ENCODE results near the gene BAHCC1. TPM values are rescaled to one million over a fixed set of nuclear protein-coding genes. Genes with fewer than 3 reads are reported as not detected.

Gene BAHCC1
- total and polyA plus RNA-seq, 10 of the 15 experiments (the other 5 are each of a cell fraction or from before 2014, with no cell fraction given) = 0.03 to 0.14 (median 0.11) TPM; not detected in 6

DNA sequence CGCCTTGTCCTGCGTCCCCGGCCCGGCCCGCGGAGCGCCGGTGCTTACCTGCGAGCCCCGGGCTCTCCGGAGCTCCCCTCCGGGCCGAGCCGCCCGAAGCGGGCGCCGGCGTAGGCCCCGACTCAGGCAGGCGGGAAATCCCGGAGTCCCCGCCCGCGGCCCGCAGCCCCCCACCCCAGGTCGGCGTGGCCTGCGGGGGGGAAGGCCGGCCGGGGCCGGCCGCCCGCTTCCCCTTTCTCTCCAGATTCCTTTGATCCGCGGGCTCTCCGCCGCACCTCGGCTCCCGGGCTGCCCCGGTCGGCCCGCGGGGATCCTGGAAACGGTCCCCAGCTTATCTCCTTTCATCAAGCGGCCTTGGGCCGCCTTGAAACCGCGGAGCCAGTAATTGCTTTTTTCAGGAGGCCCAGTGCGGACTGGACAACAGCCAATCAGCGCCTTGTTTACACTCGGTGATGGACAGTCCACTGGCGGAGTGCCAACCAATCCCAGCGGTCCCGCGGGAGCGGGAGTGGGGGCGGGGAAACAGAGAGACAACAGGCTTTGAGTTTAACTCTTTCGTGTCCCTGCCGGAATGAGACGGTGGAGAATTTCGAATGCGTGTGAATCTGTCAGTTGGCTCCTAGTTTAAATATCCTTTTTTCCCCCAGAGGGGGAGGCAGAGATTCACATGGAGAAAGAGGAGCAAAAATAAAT lies 1.4 kb upstream of the BAHCC1 start (continued):
- TF ChIP-seq, protein P1, sequence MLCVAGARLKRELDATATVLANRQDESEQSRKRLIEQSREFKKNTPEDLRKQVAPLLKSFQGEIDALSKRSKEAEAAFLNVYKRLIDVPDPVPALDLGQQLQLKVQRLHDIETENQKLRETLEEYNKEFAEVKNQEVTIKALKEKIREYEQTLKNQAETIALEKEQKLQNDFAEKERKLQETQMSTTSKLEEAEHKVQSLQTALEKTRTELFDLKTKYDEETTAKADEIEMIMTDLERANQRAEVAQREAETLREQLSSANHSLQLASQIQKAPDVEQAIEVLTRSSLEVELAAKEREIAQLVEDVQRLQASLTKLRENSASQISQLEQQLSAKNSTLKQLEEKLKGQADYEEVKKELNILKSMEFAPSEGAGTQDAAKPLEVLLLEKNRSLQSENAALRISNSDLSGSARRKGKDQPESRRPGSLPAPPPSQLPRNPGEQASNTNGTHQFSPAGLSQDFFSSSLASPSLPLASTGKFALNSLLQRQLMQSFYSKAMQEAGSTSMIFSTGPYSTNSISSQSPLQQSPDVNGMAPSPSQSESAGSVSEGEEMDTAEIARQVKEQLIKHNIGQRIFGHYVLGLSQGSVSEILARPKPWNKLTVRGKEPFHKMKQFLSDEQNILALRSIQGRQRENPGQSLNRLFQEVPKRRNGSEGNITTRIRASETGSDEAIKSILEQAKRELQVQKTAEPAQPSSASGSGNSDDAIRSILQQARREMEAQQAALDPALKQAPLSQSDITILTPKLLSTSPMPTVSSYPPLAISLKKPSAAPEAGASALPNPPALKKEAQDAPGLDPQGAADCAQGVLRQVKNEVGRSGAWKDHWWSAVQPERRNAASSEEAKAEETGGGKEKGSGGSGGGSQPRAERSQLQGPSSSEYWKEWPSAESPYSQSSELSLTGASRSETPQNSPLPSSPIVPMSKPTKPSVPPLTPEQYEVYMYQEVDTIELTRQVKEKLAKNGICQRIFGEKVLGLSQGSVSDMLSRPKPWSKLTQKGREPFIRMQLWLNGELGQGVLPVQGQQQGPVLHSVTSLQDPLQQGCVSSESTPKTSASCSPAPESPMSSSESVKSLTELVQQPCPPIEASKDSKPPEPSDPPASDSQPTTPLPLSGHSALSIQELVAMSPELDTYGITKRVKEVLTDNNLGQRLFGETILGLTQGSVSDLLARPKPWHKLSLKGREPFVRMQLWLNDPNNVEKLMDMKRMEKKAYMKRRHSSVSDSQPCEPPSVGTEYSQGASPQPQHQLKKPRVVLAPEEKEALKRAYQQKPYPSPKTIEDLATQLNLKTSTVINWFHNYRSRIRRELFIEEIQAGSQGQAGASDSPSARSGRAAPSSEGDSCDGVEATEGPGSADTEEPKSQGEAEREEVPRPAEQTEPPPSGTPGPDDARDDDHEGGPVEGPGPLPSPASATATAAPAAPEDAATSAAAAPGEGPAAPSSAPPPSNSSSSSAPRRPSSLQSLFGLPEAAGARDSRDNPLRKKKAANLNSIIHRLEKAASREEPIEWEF (IDR thresholded peaks at IDR 0.05; ENCODE audit: insufficient replicate concordance, low read depth, low read length) = no peak
- TF ChIP-seq ESRRA (IDR thresholded peaks at IDR 0.05; ENCODE audit: low read length) (no peak), SMAD1 (IDR thresholded peaks at IDR 0.05; ENCODE audit: low read depth, partially characterized antibody) (peak; percentile 94), PML (IDR thresholded peaks at IDR 0.05; ENCODE audit: low read length) (0 out of 2 replicates have a peak, but pooled peaks have one; percentile 24), RELA (IDR thresholded peaks at IDR 0.05; ENCODE audit: borderline replicate concordance, partially characterized antibody) (no peak), SIX5 (IDR thresholded peaks at IDR 0.05; ENCODE audit: low read depth, low read length, severe bottlenecking) (no peak), BRCA1 (IDR thresholded peaks at IDR 0.05; ENCODE audit: low read depth, low read length) (no peak), E4F1 (IDR thresholded peaks at IDR 0.05; ENCODE audit: borderline replicate concordance, partially characterized antibody) (no peak), STAT3 (IDR thresholded peaks at IDR 0.05; ENCODE audit: low read depth, low read length) (no peak), SUPT20H (IDR thresholded peaks at IDR 0.05; ENCODE audit: borderline replicate concordance, control insufficient read depth, low read depth, low read length) (no peak), BMI1 (IDR thresholded peaks at IDR 0.05; ENCODE audit: borderline replicate concordance) (0 out of 2 replicates have a peak, but pooled peaks have one; percentile 37), SIN3A (IDR thresholded peaks at IDR 0.05; ENCODE audit: low read depth, low read length) (no peak), POLR2AphosphoS5 (IDR thresholded peaks at IDR 0.05; ENCODE audit: low read length) (peak; percentile 73), RELB (IDR thresholded peaks at IDR 0.05; ENCODE audit: low read depth) (no peak), RUNX3 (IDR thresholded peaks at IDR 0.05; ENCODE audit: low read length) (peak; percentile 43), YY1 (IDR thresholded peaks at IDR 0.05; ENCODE audit: low read depth, low read length) (0 out of 2 replicates have a peak, but pooled peaks have one; percentile 8), CHD1 (IDR thresholded peaks at IDR 0.05; ENCODE audit: low read depth, low read length) (no peak), SRF (IDR thresholded peaks at IDR 0.05; ENCODE audit: low read depth in 2 of 2, low read length in 2 of 2) (no peak), ZZZ3 (IDR thresholded peaks at IDR 0.05; ENCODE audit: control insufficient read depth, insufficient read length, low read depth) (peak; percentile 5)
- TF ChIP-seq, protein P2, sequence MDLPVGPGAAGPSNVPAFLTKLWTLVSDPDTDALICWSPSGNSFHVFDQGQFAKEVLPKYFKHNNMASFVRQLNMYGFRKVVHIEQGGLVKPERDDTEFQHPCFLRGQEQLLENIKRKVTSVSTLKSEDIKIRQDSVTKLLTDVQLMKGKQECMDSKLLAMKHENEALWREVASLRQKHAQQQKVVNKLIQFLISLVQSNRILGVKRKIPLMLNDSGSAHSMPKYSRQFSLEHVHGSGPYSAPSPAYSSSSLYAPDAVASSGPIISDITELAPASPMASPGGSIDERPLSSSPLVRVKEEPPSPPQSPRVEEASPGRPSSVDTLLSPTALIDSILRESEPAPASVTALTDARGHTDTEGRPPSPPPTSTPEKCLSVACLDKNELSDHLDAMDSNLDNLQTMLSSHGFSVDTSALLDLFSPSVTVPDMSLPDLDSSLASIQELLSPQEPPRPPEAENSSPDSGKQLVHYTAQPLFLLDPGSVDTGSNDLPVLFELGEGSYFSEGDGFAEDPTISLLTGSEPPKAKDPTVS (IDR thresholded peaks at IDR 0.05; ENCODE audit: low read depth, low read length) = no peak
